Measurements from ENCODE around the gene HBE1.
"Not testable (repeated sequence)": the region's sequence is repeated elsewhere in the genome, so short reads cannot be mapped to it uniquely, and the experiment has no call there.

Gene HBE1

DNA sequence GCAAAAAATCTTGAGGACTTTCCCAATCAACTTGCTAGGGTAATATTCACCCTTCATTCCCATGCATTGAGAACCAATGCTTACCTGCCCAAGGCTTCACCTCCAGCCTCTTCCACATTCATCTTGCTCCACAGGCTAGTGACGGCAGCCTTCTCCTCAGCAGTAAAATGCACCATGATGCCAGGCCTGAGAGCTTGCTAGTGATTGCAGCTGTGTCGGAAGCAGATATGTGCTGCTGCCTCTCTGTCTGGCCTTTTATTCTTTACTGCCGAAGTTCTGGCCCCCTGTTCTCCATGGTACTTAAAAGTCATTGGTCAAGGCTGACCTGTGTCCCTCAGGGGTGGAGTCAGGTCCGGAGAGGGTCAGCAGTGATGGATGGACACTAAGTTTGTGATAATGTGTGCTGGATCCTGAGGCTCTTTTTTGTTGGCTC is at the start of gene HBE1:
TSS of gene HBE1 (minus strand) at position 231 of the 433 bp plus-strand sequence. CDS start at position 176, 55 bp downstream.
- no peak for DNase-seq

GRCh38 chr11:5317292-5317691 is 47.5 kb upstream of the HBE1 start:
- no peak for DNase-seq

DNA sequence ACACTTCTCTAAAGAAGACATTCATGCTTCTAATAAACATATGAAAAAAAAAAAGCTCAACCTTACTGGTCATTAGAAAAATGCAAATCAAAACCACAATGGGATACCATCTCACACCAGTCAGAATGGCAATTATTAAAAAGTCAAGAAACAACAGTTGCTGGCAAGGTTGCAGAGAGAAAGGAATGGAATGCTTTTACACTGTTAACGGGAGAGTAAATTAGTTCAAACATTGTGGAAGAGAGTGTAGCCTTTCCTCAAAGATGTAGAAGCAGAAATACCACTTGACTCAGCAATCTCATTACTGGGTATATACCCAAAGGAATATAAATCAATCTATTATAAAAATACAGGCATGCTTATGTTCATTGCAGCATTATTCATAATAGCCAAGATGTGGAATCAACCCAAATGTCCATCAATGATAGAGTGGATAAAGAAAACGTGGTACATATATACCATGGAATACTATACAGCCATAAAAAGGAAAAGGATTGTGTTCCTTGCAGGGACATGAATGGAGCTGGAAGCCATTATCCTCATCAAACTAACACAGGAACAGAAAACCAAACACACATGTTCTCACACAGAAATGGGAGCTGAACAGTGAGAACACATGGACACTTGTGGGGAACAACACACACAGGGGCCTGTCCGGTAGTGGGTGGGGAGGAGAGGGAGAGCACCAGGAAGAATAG is 43.7 kb upstream of the HBE1 start:
- not testable (repeated sequence) for DNase-seq

GRCh38 chr11:5310423-5310822 is 40.7 kb upstream of the HBE1 start:
- no peak for DNase-seq

- DNase-seq: no peak
Observed at GRCh38 chr11:5307256-5308019, 37.7 kb upstream of the HBE1 start.

DNA sequence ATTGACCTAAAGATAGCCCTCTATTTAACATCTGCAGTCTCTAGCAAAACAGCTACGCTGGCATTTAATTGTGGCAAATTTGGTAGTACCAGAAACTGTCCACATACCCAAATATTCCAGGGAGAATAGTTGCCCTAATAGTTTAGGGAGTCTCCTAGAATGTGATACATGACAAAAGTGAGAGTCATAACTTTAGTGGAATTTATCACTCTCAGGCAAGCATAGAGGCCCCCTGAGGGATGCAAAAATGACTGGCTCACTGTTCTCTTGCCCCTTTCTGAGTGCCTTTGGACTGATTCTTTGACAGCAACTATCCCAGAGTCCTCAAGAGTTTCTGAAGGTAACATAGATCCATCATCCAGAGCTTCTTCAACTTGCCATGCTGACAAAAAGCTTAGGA is 34.3 kb upstream of the HBE1 start:
- DNase-seq: no peak

DNA sequence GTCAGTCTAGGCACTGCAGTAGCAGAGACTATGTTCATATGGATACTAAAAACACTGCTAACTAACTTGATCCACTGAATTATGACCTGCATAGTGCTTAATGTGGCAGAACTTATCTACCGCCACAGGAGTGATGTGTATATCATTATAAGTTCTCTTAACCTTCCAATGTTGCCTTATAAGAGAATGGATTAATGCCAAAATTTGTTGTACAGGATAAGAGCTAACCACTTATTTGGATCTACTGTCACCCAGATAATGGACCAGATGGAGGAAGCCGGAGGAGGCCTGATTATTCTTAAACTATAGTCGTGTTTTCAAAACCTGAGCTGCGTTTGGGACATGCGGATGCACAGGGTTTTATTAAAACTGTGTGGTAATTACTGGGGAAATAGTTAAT is 33.9 kb upstream of the HBE1 start:
- DNase-seq: no peak

DNA sequence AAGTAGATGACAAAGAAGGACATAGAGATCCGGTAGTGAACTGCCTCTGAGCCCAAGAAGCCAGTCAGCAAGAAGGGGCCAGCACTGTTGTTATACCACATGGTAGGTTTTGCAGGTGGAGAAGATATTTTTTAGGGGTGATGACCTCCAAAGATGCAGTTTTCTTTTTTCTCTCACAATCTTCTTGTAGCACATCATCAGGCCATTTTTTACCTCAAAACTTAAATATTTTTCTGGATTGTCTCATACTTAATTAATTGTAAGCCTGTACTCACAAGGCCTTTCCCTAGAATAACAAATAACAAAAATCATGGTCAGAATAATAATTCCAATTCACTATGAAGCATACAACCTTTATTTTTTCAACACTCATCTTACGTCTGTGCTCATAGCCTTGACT is 32.1 kb upstream of the HBE1 start, which contains the start of gene OR51B4:
TSS of gene OR51B4 (minus strand) at position 101 of the 400 bp plus-strand sequence. CDS start at position 101, 0 bp downstream.
- DNase-seq: no peak

DNA sequence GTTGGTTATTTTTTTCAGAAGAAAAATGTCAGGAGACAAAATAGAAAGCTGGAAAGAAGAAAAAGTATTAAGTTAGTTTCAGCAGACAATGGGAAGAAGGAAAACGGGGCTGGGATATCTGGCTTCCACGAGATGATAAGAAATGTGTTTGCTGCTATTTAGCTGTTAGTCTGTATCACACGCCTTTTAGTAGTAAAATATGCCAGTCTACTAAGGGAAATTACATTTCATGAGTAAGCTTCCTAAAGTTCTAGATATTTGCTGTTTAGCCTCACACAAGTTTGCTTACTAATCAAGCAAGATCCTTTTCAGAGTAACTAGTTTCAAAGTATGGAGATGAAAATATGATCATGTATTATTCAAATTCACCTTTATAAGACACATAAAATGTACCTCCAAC is 30.5 kb upstream of the HBE1 start:
- DNase-seq: no peak

- no peak for DNase-seq
Observed at GRCh38 chr11:5298451-5298850, 28.7 kb upstream of the HBE1 start.

- DNase-seq: no peak
Observed at GRCh38 chr11:5297721-5298323, 28.1 kb upstream of the HBE1 start.

DNA sequence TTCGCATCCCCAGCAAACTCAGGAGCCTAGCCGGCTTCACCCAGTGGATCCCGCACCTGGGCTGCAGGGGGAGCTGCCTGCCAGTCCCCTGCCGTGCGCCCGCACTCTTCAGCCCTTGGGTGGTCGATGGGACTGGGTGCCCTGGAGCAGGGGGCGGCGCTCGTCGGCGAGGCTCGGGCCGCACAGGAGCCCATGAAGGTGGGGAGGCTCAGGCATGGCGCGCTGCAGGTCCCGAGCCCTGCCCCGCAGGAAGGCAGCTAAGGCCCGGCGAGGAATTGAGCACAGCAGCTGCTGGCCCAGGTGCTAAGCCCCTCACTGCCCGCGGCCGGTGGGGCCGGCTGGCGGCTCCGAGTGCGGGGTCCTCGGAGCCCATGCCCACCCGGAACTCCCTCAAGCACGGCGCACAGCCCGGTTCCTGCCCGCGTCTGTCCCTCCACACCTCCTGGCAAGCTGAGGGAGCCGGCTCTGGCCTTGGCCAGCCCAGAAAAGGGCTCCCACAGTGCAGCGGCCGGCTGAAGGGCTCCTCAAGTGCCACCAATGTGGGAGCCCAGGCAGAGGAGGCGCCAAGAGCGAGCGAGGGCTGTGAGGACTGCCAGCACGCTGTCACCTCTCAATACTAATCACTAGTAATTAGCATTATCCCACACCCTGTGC is 24.7 kb upstream of the HBE1 start:
- DNase-seq: not testable (repeated sequence)

GRCh38 chr11:5293028-5293427 is 23.3 kb upstream of the HBE1 start:
- DNase-seq: no peak

GRCh38 chr11:5291207-5291838 is 21.6 kb upstream of the HBE1 start:
- DNase-seq: no peak

DNA sequence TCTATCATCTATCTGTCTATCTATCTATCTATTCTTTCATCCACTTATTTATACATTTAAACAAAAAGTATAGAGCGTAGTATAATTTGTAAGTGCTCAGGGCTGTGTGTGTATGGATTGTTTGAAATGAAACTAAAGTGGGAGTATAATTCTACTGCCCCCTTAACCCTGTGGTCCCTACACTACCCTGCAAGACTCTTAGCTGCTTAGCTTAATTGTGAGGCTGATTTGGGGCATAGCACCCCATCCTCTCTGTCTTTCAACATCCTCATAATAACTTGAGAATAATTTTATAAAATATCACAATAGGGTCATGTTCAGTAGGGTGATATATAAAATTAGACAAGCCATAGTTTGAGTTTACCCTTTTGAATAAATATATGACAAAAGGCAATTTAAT is 20.4 kb upstream of the HBE1 start:
- no peak for DNase-seq

DNA sequence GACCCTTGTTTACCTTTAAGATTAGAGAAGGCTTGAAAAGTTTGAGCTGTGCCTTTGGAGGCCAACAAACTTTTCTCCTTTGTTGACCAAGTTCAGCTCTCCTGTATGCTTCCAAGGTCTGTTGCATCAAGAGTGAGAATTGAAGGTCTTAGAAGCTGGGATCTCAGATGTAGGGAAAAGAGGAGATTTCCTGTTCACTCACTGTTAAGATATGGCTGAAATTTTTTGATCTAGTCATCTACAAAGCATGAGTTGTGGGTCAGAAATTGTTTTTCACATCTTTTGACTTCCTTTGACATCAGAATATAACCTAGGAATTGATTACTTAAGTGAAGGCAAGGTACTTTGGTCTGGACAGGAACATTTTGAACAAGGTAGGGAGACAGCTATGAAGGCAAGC is 20.0 kb upstream of the HBE1 start:
- no peak for DNase-seq

GRCh38 chr11:5288906-5289550 is 19.3 kb upstream of the HBE1 start:
- no peak for DNase-seq

DNA sequence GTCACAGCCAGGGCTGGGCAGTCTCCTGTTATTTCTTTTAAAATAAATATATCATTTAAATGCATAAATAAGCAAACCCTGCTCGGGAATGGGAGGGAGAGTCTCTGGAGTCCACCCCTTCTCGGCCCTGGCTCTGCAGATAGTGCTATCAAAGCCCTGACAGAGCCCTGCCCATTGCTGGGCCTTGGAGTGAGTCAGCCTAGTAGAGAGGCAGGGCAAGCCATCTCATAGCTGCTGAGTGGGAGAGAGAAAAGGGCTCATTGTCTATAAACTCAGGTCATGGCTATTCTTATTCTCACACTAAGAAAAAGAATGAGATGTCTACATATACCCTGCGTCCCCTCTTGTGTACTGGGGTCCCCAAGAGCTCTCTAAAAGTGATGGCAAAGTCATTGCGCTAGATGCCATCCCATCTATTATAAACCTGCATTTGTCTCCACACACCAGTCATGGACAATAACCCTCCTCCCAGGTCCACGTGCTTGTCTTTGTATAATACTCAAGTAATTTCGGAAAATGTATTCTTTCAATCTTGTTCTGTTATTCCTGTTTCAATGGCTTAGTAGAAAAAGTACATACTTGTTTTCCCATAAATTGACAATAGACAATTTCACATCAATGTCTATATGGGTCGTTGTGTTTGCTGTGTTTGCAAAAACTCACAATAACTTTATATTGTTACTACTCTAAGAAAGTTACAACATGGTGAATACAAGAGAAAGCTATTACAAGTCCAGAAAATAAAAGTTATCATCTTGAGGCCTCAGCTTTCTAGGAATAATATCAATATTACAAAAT is 18.6 kb upstream of the HBE1 start:
- no peak for DNase-seq

DNA sequence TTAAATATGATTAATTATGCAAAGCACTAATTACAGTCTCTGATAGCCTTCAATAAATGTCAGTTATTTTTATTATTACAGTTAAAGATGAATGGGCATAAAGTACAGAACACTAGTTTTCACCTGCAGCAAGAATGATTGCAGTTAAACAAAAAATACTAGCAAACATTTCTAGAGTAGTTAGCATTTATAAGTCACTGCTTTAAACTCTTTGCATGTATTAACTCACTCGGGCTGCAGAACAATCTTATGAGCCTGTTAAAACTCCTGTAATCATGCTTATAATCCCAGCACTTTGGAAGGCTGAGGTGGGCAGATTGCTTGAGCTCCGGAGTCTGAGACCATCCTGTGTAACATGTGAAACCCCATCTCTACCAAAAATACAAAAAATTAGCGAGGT is 17.2 kb upstream of the HBE1 start:
- no peak for DNase-seq

DNA sequence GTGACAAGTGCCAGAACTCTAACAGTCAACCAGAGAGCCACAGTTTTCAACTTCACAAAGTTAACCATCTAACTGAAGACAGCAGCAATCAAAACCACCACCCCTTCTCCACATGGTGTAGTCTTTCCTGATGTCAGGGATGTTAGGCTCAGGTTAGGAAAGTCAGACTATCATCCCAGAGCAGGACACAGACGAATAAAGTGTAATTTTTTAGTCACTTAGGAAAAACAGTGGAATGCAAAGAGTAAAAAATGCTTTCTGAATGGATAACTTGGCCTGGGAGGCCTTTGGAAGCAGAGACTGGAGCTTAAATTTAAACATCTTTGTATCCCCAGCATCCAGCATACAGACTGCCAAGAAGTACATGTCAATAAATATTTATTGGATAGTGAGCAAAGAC is 16.6 kb upstream of the HBE1 start:
- no peak for DNase-seq

DNA sequence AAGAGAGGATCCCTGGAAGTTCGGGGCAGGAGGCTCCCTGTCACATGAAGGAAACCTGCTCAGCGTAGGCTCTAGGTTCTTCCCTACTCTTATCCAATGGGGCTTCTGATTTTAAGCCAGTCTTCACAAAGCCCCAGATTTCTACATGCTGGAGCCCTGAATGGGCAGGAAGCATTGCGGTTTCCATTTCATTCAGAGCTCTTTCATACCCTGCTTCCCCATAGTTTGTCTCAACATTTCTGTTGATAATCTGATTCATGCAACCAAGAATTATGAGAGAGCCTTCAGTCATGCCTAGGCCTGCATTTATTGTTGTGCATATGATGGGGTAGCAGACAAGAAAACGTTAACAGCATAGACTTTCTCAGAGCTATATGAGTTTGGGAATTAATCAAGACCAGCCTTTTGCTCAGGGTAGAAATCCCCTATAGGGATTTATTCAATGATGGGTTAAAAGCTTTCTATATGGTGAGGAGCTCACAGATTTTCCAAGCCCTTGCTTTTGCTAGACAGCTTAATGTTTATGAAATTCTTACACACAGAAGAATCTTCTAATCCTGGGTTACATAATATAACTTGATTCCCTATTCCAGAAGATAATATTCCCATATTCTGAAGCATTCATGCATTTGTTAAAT is 16.1 kb upstream of the HBE1 start:
- no peak for DNase-seq
